Thyroid gland (tissue), 4 donors: ENCODE results near the gene CLCF1.

Source experiments
- CTCF ChIP-seq, 6 experiments: fragments of 200-600 bp in 3 of 6; fragments of 450-650 bp in 3 of 6; sonication (generic) in 3 of 6; IDR thresholded peaks; one replicate each; pipeline ENCODE4 v1.5.1; 2016 to 2019; ENCODE audit warnings: antibody characterized with exemption in 6 of 6, mild to moderate bottlenecking in 2 of 6, inconsistent platforms in 1 of 6, moderate library complexity in 1 of 6
- POLR2A ChIP-seq, 2 donors: fragments of 450-650 bp; IDR thresholded peaks; one replicate each; pipeline ENCODE4 v1.6.1; 2017; ENCODE audit warnings: antibody characterized with exemption in 2 of 2, mild to moderate bottlenecking in 2 of 2, moderate library complexity in 1 of 2

GRCh38 chr11:67375320-67376055, 2.1 kb upstream of the CLCF1 start:
- TF ChIP-seq CTCF (IDR thresholded peaks at IDR 0.05), result no peak
- no peak for TF ChIP-seq POLR2A (IDR thresholded peaks at IDR 0.05)
